Fibroblast of the aortic adventitia (primary cell): ENCODE data around the gene GPR155. TPM values are rescaled to one million over a fixed set of nuclear protein-coding genes. Genes with fewer than 3 reads are reported as not detected.

Experiments used
- DNase-seq: peaks from one replicate; pipeline ENCODE4 v3.0.0-alpha.2; 2010; ENCODE audit warnings: low read depth
- H3K4me3 ChIP-seq: 2 replicates; pipeline ENCODE4 v1.5.1; 2011; ENCODE audit warnings: low read depth, mild to moderate bottlenecking, control low read depth, low read length, moderate library complexity
- CTCF ChIP-seq: IDR thresholded peaks from 2 replicates; pipeline ENCODE4 v1.5.1; 2011; ENCODE audit warnings: mild to moderate bottlenecking, low read length, control low read depth, inconsistent platforms; ENCODE audit not compliant: insufficient read depth
- total RNA-seq: library from RNA; depleted of rRNA; stranded (reverse); fragments of >200 nt; gene quantifications from 2 replicates; pipeline ENCODE4 v1.2.3, GENCODE V29; 2012; ENCODE audit warnings: low replicate concordance

The GPR155 gene, protein sequence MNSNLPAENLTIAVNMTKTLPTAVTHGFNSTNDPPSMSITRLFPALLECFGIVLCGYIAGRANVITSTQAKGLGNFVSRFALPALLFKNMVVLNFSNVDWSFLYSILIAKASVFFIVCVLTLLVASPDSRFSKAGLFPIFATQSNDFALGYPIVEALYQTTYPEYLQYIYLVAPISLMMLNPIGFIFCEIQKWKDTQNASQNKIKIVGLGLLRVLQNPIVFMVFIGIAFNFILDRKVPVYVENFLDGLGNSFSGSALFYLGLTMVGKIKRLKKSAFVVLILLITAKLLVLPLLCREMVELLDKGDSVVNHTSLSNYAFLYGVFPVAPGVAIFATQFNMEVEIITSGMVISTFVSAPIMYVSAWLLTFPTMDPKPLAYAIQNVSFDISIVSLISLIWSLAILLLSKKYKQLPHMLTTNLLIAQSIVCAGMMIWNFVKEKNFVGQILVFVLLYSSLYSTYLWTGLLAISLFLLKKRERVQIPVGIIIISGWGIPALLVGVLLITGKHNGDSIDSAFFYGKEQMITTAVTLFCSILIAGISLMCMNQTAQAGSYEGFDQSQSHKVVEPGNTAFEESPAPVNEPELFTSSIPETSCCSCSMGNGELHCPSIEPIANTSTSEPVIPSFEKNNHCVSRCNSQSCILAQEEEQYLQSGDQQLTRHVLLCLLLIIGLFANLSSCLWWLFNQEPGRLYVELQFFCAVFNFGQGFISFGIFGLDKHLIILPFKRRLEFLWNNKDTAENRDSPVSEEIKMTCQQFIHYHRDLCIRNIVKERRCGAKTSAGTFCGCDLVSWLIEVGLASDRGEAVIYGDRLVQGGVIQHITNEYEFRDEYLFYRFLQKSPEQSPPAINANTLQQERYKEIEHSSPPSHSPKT
- 1.6 and 2.2 TPM in 2 replicates for total RNA-seq

DNA sequence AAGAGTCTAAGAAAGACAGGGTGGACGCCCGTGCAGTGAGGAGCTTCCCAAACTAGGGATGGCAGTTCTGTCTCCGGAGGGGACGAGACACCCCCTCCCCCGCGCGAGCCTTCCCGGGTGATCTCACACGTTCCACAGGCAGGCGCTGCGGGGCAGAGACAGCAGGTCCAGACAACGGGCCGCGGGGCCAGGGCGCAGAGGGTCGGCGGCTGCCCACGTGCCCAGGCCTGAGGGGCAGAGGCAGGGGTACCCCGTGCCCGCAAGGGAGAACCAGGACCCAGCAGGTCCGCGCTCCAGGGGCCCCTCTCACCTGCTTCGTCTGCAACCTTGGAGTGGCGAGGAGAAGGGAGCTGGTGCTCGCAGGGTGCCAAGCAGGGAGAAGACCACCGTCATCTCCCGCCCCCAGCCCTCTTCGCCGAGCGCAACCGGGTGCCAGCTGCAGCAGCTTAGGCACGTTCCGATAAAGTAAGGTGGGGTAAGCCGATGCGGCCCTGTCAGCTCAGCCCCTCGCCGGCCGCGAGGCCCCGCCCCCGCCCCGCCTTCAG, at the start of gene GPR155:
TSS of gene GPR155 (minus strand) at position 467 of the 545 bp plus-strand sequence. CDS start 5,073 bp downstream, outside the sequence.
- DNase-seq = peak; percentile 14

DNA sequence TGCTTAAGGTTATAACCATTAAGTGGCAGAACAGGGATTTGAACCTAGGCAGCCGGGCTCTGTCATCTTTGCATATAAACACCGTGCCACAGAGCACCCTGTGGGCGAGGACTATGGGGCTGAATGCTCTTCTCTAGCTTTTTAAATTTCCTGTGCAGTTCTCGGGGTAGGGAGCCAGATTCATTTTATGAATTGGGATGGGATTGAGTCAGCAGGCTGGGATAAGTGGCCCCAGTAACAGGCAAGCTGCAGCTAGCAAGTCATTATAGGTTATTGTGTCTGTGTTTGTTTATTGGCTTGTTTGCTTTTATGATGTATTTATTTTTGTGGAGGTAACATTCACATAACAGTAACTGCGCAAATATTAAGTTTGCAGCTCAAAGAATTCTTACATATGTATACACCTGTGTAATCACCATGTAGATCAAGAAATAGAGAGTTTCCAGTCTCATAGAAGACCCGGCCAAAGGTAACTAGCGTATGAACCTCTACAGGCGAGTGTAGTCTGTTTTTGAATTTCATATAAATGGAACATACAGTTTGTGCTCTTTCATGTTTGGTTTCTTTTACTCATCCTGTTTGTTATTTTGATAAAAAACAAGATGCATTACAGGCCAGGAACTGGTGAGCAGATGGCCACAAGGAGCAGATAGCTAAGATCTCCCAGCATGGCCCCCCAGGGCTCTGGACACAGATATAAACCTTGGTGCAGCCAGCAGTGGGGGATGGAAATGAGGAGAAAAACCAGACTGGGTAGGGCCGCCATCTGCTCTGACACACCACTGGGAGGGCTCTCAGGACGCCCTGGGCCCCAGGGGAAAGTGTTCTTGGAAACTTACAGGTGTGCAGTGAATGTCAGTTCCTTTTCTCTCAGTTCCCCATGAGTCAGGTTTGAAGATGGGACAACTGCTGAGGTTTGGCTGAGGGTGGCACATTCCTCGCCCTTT, 49.2 kb upstream of the GPR155 start:
- no peak for TF ChIP-seq CTCF
- no peak overlapping the region for H3K4me3 ChIP-seq
- DNase-seq = no peak

More for the DNA sequence above, at the start of gene GPR155:
- H3K4me3 ChIP-seq = peak within 1 kb of the TSS; percentile 93
- no peak for TF ChIP-seq CTCF

DNA sequence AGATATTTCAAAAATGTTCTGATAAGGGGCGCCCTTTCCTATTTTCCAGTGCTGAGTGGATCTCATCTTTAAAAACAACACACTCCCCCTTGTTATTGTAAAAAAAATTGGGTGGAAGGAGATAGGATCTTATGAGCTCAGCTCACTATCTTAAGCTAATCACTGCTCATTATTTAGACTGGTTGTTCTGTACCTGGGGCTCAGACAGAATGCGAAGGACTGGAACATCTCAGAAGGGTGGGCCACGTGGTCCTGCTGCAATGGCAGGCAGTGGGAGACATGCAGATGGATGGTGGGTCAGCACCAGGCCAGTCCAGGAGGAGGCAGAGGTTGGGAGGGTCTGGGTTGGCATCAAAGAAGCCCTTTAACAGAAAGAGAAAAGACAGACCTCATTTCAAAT, 48.3 kb upstream of the GPR155 start:
- no peak for DNase-seq
- no peak for TF ChIP-seq CTCF
- no peak overlapping the region for H3K4me3 ChIP-seq

- TF ChIP-seq CTCF = no peak
- no peak overlapping the region for H3K4me3 ChIP-seq
- no peak for DNase-seq
These were observed 43.1 kb upstream of the GPR155 start for GRCh38 chr2:174529916-174530315.

GRCh38 chr2:174527959-174528358, 41.1 kb upstream of the GPR155 start:
- no peak overlapping the region for H3K4me3 ChIP-seq
- TF ChIP-seq CTCF = no peak
- no peak for DNase-seq
